Measurements from ENCODE around the gene TOP2A. TPM values are rescaled to one million over a fixed set of nuclear protein-coding genes. Genes with fewer than 3 reads are reported as not detected.
A peak's percentile ranks its signal among the peaks of the same experiment; 100 is the strongest.
"Not testable (repeated sequence)": the region's sequence is repeated elsewhere in the genome, so short reads cannot be mapped to it uniquely, and the experiment has no call there.

Gene TOP2A
- total RNA-seq, 1 donor from 2014 or later, result 27.8 TPM

DNA sequence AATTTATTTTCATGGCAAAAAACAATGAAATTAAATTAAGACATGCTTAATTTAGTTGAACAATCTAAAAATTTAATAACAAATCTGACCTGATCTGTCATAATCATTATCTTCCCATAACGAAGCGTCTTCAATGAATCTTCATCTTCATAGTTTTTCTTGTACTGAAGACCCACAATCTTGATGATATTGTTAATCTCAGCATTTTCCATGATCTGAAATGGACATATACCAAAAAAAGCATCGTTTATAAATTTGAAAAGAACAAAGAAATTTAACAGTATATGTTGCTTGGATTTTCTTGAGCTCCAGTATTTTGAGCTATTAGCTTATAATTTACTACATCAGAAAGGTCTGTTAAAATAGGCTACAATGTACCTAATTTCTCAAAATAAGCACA lies 10.2 kb downstream of the TOP2A start:
- Mint-ChIP-seq H3K4me1 (ENCODE audit: low read depth) (no peaks in the 10 kb centered on the region), H3K4me3 (ENCODE audit: unreplicated experiment) (no peak overlapping the region), H3K27ac (ENCODE audit: unreplicated experiment) (no peak overlapping the region), H3K9me3 (ENCODE audit: low read depth) (no peaks in the 10 kb centered on the region), H3K36me3 (ENCODE audit: low read depth) (no peaks in the 10 kb centered on the region), H3K27me3 (ENCODE audit: low read depth) (no peaks in the 10 kb centered on the region)
- TF ChIP-seq, protein P1, sequence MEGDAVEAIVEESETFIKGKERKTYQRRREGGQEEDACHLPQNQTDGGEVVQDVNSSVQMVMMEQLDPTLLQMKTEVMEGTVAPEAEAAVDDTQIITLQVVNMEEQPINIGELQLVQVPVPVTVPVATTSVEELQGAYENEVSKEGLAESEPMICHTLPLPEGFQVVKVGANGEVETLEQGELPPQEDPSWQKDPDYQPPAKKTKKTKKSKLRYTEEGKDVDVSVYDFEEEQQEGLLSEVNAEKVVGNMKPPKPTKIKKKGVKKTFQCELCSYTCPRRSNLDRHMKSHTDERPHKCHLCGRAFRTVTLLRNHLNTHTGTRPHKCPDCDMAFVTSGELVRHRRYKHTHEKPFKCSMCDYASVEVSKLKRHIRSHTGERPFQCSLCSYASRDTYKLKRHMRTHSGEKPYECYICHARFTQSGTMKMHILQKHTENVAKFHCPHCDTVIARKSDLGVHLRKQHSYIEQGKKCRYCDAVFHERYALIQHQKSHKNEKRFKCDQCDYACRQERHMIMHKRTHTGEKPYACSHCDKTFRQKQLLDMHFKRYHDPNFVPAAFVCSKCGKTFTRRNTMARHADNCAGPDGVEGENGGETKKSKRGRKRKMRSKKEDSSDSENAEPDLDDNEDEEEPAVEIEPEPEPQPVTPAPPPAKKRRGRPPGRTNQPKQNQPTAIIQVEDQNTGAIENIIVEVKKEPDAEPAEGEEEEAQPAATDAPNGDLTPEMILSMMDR (IDR thresholded peaks at IDR 0.05), result no peak
- DNase-seq (ENCODE audit: low spot score), result no peak

DNA sequence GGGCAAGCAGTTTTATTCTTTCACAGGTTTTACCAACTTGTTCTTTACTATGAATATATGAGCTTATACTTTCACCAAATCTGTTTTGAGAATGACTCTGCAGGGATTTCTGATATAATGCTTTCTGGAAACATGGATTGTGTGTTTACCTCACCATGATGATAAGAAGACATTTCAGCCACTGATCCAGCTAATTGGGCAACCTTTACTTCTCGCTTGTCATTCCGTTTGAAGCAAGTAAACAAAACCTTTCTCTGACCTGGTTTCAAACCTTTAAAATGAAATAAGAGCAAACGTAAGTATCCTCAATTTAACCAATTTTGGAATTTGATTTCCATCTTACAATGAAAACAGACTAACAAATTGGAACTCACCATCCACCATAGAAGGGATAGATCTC lies 13.7 kb downstream of the TOP2A start:
- Mint-ChIP-seq H3K9me3 (ENCODE audit: low read depth) (no peaks in the 10 kb centered on the region), H3K4me3 (ENCODE audit: unreplicated experiment) (no peak overlapping the region), H3K4me1 (ENCODE audit: low read depth) (no peaks in the 10 kb centered on the region), H3K27ac (ENCODE audit: unreplicated experiment) (no peak overlapping the region), H3K36me3 (ENCODE audit: low read depth) (no peaks in the 10 kb centered on the region), H3K27me3 (ENCODE audit: low read depth) (no peaks in the 10 kb centered on the region)
- TF ChIP-seq, protein P1 (IDR thresholded peaks at IDR 0.05), result no peak
- DNase-seq (ENCODE audit: low spot score), result no peak

- Mint-ChIP-seq H3K4me3 (ENCODE audit: unreplicated experiment) (no peak overlapping the region), H3K27me3 (ENCODE audit: low read depth) (no peaks in the 10 kb centered on the region), H3K36me3 (ENCODE audit: low read depth) (no peaks in the 10 kb centered on the region), H3K4me1 (ENCODE audit: low read depth) (no peaks in the 10 kb centered on the region), H3K27ac (ENCODE audit: unreplicated experiment) (no peak overlapping the region), H3K9me3 (ENCODE audit: low read depth) (no peaks in the 10 kb centered on the region)
- TF ChIP-seq, protein P1 (IDR thresholded peaks at IDR 0.05), result peak; percentile 20
- DNase-seq (ENCODE audit: low spot score), result no peak
These were observed 15.0 kb downstream of the TOP2A start for GRCh38 chr17:40402668-40403067.

DNA sequence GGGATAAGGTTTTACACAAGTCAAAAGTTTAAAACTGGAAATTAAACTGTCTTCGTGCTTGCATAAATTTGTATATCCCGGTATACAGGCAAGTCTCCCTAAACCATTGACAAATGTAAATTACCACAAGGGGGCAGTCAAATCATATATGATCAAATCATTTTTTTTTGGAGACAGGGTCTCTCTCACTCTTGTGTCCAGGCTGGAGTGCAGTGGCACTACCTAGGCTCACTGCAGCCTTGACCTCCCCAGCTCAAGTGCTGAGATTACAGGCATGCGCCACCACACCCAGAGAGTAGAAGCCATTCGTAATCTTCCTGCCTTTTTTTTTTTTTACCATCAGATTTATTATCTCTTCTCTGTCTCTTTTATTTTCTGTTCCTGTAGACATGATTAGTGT lies 18.5 kb downstream of the TOP2A start:
- no peak for DNase-seq (ENCODE audit: low spot score)
- TF ChIP-seq, protein P1 (IDR thresholded peaks at IDR 0.05), result peak; percentile 84
- Mint-ChIP-seq H3K9me3 (ENCODE audit: low read depth) (no peaks in the 10 kb centered on the region), H3K27me3 (ENCODE audit: low read depth) (no peaks in the 10 kb centered on the region), H3K27ac (ENCODE audit: unreplicated experiment) (no peak overlapping the region), H3K4me1 (ENCODE audit: low read depth) (no peaks in the 10 kb centered on the region), H3K36me3 (ENCODE audit: low read depth) (peaks cover 2% of the 10 kb centered on the region), H3K4me3 (ENCODE audit: unreplicated experiment) (no peak overlapping the region)

DNA sequence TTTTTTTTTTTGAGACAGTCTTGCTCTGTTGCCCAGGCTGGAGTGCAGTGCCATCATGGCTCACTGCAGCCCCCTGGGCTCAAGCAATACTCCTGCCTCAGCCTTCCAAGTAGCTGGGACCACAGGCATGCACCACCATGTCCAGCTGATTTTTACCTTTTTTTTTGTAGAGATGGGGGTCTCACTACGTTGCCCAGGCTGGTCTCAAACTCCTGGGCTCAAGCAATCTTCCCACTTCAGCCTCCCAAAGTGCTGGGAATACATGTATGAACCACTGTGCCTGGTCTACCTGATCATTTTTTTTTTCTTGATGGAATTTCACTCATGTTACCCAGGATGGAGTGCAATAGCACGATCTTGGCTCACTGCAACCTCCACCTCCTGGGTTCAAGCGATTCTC lies 31.1 kb downstream of the TOP2A start:
- H3K27ac Mint-ChIP-seq (ENCODE audit: unreplicated experiment); H3K4me1 Mint-ChIP-seq (ENCODE audit: low read depth); DNase-seq (ENCODE audit: low spot score); H3K36me3 Mint-ChIP-seq (ENCODE audit: low read depth); H3K27me3 Mint-ChIP-seq (ENCODE audit: low read depth); H3K4me3 Mint-ChIP-seq (ENCODE audit: unreplicated experiment); H3K9me3 Mint-ChIP-seq (ENCODE audit: low read depth): not testable (repeated sequence)

DNA sequence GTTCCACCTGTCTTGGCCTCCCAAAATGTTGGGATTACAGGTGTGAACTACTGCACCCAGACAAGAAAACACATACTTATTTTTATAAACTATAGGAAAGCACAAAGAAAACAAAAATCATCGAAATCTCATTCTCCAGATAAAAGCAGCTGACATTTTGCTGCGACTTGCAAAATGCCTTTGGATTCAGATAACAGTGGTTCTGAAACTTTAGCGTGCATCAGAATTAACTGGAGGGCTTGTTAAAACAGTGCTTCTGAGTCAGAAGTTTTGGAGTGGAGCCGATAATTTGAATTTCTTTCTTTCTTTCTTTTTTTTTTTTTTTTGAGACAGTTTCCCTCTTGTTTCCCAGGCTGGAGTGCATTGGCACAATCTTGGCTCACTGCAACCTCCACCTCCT lies 35.4 kb downstream of the TOP2A start:
- Mint-ChIP-seq H3K36me3 (ENCODE audit: low read depth) (no peaks in the 10 kb centered on the region), H3K27me3 (ENCODE audit: low read depth) (no peaks in the 10 kb centered on the region), H3K9me3 (ENCODE audit: low read depth) (no peaks in the 10 kb centered on the region), H3K27ac (ENCODE audit: unreplicated experiment) (no peak overlapping the region), H3K4me3 (ENCODE audit: unreplicated experiment) (no peak overlapping the region), H3K4me1 (ENCODE audit: low read depth) (no peaks in the 10 kb centered on the region)
- DNase-seq (ENCODE audit: low spot score), result no peak
- TF ChIP-seq, protein P1 (IDR thresholded peaks at IDR 0.05), result no peak

Measured in chondrocyte (in vitro differentiated cells).